ENCODE data around the gene MAGI3. TPM values are rescaled to one million over a fixed set of nuclear protein-coding genes. Genes with fewer than 3 reads are reported as not detected.
"Not testable (repeated sequence)": the region's sequence is repeated elsewhere in the genome, so short reads cannot be mapped to it uniquely, and the experiment has no call there.

The MAGI3 gene
- total RNA-seq, 3 donors from 2014 or later (not counting 1 experiment from before 2014, with no cell fraction given): 0.61 to 1.6 (median 0.66) TPM

- TF ChIP-seq, protein P1, sequence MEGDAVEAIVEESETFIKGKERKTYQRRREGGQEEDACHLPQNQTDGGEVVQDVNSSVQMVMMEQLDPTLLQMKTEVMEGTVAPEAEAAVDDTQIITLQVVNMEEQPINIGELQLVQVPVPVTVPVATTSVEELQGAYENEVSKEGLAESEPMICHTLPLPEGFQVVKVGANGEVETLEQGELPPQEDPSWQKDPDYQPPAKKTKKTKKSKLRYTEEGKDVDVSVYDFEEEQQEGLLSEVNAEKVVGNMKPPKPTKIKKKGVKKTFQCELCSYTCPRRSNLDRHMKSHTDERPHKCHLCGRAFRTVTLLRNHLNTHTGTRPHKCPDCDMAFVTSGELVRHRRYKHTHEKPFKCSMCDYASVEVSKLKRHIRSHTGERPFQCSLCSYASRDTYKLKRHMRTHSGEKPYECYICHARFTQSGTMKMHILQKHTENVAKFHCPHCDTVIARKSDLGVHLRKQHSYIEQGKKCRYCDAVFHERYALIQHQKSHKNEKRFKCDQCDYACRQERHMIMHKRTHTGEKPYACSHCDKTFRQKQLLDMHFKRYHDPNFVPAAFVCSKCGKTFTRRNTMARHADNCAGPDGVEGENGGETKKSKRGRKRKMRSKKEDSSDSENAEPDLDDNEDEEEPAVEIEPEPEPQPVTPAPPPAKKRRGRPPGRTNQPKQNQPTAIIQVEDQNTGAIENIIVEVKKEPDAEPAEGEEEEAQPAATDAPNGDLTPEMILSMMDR (IDR thresholded peaks at IDR 0.05): no peak
- DNase-seq (no peak), ATAC-seq (no peak)
- Mint-ChIP-seq H3K9me3 (peaks cover 0 to 4% of the 10 kb centered on the region in 2 donors), H3K36me3 (no peaks in the 10 kb centered on the region), H3K4me3 (no peak overlapping the region), H3K27ac (no peak overlapping the region), H3K4me1 (no peaks in the 10 kb centered on the region), H3K27me3 (ENCODE audit: low read depth in 2 of 2) (peaks cover 0 to 10% of the 10 kb centered on the region in 2 donors)
- Histone ChIP-seq H3K4me3 (ENCODE audit: low read length) (no peak overlapping the region), H3K9me3 (ENCODE audit: control insufficient read depth, insufficient read depth, low read length) (no peaks in the 10 kb centered on the region), H3K4me1 (ENCODE audit: control insufficient read depth, insufficient read depth, low read length) (no peaks in the 10 kb centered on the region), H3K27me3 (ENCODE audit: control insufficient read depth, insufficient read depth, low read length) (no peaks in the 10 kb centered on the region), H3K27ac (ENCODE audit: low read length) (no peak overlapping the region), H3K36me3 (ENCODE audit: control insufficient read depth, insufficient read depth, low read length) (no peaks in the 10 kb centered on the region)
- intact Hi-C loops (cut with micrococcal nuclease): no loop called here
Observed at GRCh38 chr1:113459279-113459678, 69.0 kb downstream of the MAGI3 start.

GRCh38 chr1:113467991-113468390 is 77.7 kb downstream of the MAGI3 start:
- Mint-ChIP-seq H3K4me3 (no peak overlapping the region), H3K4me1 (no peaks in the 10 kb centered on the region), H3K36me3 (peaks cover 7% of the 10 kb centered on the region), H3K9me3 (peaks cover 4 to 8% of the 10 kb centered on the region in 2 donors), H3K27me3 (ENCODE audit: low read depth in 2 of 2) (peaks cover 0 to 6% of the 10 kb centered on the region in 2 donors), H3K27ac (no peak overlapping the region)
- H3K36me3 ChIP-seq (ENCODE audit: control insufficient read depth, insufficient read depth, low read length): no peaks in the 10 kb centered on the region
- DNase-seq (no peak), ATAC-seq (no peak)
- no peaks in the 10 kb centered on the region for H3K4me1 ChIP-seq (ENCODE audit: control insufficient read depth, insufficient read depth, low read length)
- H3K27me3 ChIP-seq (ENCODE audit: control insufficient read depth, insufficient read depth, low read length): no peaks in the 10 kb centered on the region
- intact Hi-C loops (cut with micrococcal nuclease): no loop called here
- H3K4me3 ChIP-seq (ENCODE audit: low read length): no peak overlapping the region
- H3K27ac ChIP-seq (ENCODE audit: low read length): no peak overlapping the region
- TF ChIP-seq, protein P1 (IDR thresholded peaks at IDR 0.05): no peak
- H3K9me3 ChIP-seq (ENCODE audit: control insufficient read depth, insufficient read depth, low read length): no peaks in the 10 kb centered on the region

DNA sequence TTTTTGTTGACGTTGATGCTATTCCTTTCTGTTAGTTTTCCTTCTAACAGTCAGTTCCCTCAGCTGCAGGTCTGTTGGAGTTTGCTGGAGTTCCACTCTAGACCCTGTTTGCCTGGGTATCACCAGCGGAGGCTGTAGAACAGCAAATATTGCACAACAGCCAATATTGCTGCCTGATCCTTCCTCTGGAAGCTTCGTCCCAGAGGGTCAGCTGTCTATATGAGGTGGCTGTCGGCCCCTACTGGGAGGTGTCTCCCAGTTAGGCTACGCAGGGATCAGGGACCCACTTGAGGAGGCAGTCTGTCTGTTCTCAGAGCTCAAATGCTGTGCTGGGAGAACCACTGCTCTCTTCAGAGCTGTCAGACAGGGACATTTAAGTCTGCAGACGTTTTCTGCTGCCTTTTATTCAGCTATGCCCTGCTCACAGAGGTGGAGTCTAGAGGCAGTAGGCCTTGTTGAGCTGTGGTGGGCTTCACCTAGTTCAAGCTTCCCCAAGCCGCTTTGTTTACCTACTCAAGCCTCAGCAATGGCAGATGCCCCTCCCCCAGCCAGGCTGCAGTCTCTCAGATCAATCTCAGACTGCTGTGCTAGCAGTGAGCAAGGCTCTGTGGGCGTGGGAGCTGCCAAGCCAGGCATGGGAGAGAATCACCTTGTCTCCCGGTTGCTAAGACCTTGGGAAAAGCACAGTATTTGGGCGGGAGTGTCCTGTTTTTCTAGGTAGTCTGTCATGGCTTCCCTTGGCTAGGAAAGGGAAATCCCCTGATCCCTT is 88.3 kb downstream of the MAGI3 start:
- Mint-ChIP-seq H3K9me3 (peaks cover 16 to 23% of the 10 kb centered on the region in 2 donors), H3K36me3 (peaks cover 28% of the 10 kb centered on the region)
- H3K4me1 Mint-ChIP-seq; intact Hi-C loops (cut with micrococcal nuclease); H3K36me3 ChIP-seq (ENCODE audit: control insufficient read depth, insufficient read depth, low read length); H3K4me3 Mint-ChIP-seq; H3K4me3 ChIP-seq (ENCODE audit: low read length); DNase-seq; ATAC-seq; H3K27me3 Mint-ChIP-seq (ENCODE audit: low read depth in 2 of 2); H3K27me3 ChIP-seq (ENCODE audit: control insufficient read depth, insufficient read depth, low read length); H3K27ac Mint-ChIP-seq; H3K4me1 ChIP-seq (ENCODE audit: control insufficient read depth, insufficient read depth, low read length); H3K27ac ChIP-seq (ENCODE audit: low read length): not testable (repeated sequence)
- H3K9me3 ChIP-seq (ENCODE audit: control insufficient read depth, insufficient read depth, low read length): peaks cover 14% of the 10 kb centered on the region
- 86% methylated on average over 10 of the region's 10 CpGs for WGBS (ENCODE audit: insufficient coverage)

DNA sequence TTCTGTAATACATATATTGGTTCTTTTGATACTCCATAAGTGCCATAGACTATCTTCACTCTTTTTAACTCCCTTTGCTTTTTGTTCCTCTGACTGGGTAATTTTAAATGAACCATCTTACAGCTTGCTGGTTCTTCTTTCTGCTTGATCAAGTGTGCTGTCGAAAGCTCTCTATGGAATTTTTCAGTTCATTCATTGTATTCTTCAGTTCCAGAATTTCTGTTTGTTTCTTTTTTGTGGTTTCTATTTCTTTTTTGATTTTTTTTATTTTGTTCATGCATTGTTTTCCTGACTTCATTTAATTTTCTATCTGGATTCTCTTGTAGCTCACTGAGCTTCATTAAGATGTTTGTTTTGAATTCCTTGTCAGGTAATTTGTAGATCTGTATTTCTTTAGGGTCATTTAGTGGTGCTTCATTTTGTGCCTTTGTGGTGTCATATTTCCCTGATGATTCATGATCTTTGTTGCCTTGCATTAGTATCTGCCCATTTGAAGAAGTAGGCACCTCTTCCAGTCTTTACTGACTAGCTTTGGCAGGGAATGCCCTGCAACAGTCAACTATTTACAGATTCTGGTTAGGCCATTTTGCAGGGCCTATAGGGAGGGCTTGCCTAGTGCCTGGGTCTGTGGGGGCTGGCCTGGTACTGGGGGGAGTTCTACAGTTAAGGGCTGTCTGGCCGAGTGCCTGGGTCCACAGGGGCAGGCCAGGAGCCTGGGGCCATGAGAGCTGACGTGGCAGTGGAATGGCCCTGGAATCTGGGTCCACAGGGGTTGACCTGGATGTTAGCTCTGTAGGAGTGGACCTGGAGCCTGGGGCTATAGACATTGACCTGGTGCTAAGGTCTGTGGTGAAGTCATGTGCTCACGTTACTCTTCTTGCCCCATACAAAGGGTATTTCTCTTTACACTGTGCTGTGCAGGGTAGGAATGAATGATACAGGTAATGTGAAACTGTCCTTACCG is 89.7 kb downstream of the MAGI3 start:
- Mint-ChIP-seq H3K9me3 (peaks cover 14 to 23% of the 10 kb centered on the region in 2 donors), H3K27me3 (ENCODE audit: low read depth in 2 of 2) (no peaks in the 10 kb centered on the region), H3K27ac (no peak overlapping the region), H3K36me3 (peaks cover 28% of the 10 kb centered on the region), H3K4me1 (no peaks in the 10 kb centered on the region), H3K4me3 (no peak overlapping the region)
- Histone ChIP-seq H3K9me3 (ENCODE audit: control insufficient read depth, insufficient read depth, low read length) (peaks cover 14% of the 10 kb centered on the region), H3K36me3 (ENCODE audit: control insufficient read depth, insufficient read depth, low read length) (no peaks in the 10 kb centered on the region), H3K4me1 (ENCODE audit: control insufficient read depth, insufficient read depth, low read length) (no peaks in the 10 kb centered on the region), H3K4me3 (ENCODE audit: low read length) (no peak overlapping the region), H3K27ac (ENCODE audit: low read length) (no peak overlapping the region), H3K27me3 (ENCODE audit: control insufficient read depth, insufficient read depth, low read length) (no peaks in the 10 kb centered on the region)
- 75% methylated on average over 4 of the region's 5 CpGs for WGBS (ENCODE audit: insufficient coverage)
- intact Hi-C loops (cut with micrococcal nuclease): no loop called here
- TF ChIP-seq, protein P1 (IDR thresholded peaks at IDR 0.05): no peak
- DNase-seq (no peak), ATAC-seq (no peak)

- H3K36me3 Mint-ChIP-seq: peaks cover 15% of the 10 kb centered on the region
- DNase-seq; H3K27ac ChIP-seq (ENCODE audit: low read length); H3K9me3 ChIP-seq (ENCODE audit: control insufficient read depth, insufficient read depth, low read length); H3K4me1 ChIP-seq (ENCODE audit: control insufficient read depth, insufficient read depth, low read length); ATAC-seq; H3K27ac Mint-ChIP-seq; H3K4me1 Mint-ChIP-seq; H3K27me3 ChIP-seq (ENCODE audit: control insufficient read depth, insufficient read depth, low read length); H3K36me3 ChIP-seq (ENCODE audit: control insufficient read depth, insufficient read depth, low read length); H3K4me3 ChIP-seq (ENCODE audit: low read length); H3K27me3 Mint-ChIP-seq (ENCODE audit: low read depth in 2 of 2); intact Hi-C loops (cut with micrococcal nuclease); H3K4me3 Mint-ChIP-seq: not testable (repeated sequence)
- 75% methylated on average over 2 of the region's 3 CpGs for WGBS (ENCODE audit: insufficient coverage)
- H3K9me3 Mint-ChIP-seq: peaks cover 9 to 18% of the 10 kb centered on the region in 2 donors
Observed at GRCh38 chr1:113485131-113485530, 94.8 kb downstream of the MAGI3 start.

All from natural killer cell (primary cell).